HG03354 (cell line): ENCODE data around the gene NPAS3.

Source experiments
- ATAC-seq: cut with Tn5 transposase; IDR thresholded peaks from one replicate; pipeline ENCODE4 v1.9.1; 2021; ENCODE audit warnings: mild to moderate bottlenecking; ENCODE audit not compliant: unreplicated experiment, poor library complexity, severe bottlenecking

The NPAS3 gene

DNA sequence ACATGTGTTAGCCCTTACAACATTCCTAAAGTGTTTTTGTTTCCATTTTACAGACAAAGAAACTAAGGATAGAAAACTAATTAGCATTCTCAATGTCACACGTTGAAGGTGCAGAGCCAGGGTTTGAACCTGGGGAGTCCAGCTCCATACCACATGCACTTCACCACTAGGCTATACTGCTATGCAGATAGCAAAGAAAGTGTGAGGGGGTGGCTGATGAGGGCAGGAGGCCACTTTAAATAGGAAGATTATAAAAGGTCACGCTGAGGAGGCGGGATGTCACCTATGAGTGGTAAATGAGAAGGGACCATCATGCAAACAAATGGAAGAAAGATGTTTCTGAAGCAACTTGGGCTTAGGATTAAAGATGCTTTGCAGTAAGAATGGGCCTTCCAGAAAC is 798.3 kb downstream of the NPAS3 start:
- no peak for ATAC-seq

DNA sequence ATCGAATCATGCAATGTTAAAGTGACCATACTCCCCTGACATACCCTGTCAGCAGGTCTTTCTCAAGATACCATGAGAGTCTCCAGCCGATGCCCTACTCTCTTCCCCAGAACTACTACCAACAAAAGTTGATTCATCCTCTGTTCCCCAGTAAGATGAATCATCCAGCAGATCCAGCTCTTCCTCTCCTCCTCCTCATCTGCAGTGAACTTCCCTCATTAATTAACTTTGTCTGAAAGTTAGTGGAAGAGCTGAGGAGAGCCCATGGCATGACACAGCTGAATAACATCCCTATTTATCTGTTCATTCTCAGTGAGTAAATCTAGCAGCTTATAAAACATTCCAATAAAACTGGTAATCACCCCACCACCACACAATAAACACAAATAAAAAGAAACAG is 798.8 kb downstream of the NPAS3 start:
- no peak for ATAC-seq

DNA sequence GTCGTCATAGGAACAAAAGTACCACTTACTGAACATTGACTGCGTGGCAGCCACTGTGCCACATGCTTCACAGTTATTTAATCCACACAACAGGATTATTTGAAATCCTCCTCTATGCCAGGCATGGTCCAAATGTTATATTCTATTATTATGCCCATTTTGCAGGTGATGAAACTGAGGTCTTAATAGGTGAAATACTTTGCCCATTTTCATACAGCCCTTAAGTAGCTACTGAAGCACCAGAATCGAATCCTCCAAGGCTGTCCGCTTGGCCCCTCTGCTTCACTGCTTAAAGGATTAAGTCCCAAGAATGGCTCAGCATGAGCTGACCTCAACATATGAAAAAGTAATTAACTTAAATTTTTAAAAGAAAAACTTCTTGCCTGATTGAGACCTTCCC is 799.4 kb downstream of the NPAS3 start:
- no peak for ATAC-seq

DNA sequence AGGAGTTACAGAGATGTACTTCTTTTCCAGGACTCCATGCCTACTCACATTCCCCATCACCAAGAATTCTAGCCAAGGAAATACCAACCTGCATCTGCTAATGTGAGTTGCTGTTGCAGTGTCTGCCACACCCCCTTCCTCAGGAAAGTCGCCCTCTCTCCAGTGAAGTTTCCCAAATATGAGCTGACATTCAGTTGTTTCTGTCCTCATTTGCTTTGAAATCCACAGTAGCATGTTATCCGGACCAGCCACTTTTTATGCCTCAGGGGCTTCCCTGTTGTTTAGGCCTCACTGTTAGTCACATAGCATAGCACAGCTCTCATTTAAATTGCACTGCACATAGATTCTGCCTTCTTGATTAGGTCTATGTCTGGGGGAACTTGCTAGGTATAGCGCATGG is 799.8 kb downstream of the NPAS3 start:
- ATAC-seq, result no peak

DNA sequence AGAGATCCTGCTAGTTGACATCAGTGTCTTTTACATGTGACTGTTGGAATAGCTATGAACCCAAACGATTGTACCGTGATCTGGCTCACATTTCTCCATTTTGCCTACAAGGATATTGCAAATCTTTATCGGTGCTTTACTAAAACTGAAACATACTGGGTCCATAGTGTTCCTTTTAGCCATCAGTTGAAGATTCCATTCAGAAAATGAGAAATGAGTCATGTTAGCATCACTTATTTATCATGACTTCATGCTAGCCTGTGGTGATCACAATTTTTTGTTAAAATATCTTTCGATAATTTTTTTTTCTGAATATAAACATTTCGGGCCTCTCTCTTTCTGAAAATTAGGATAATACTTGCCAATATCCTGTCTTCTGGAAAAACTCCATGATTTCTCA is 801.9 kb downstream of the NPAS3 start:
- no peak for ATAC-seq

DNA sequence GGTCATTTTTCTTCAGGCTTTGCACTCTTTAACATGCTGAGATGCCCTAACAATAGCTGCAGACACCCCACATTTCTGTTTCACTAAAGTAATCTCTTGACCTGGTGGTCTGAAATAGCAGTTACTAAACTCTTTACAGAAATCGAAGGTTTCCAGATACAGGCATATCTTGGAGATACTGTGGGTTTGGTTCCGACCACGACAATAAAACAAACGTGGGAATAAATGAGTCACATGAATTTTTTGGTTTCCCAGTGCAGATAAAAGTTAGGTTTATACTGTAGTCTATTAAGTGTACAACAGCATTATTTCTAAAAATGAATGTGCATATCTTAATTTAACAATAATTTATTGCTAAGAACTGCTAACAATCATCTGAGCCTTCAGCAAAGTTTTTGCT is 803.5 kb downstream of the NPAS3 start:
- ATAC-seq, result no peak

DNA sequence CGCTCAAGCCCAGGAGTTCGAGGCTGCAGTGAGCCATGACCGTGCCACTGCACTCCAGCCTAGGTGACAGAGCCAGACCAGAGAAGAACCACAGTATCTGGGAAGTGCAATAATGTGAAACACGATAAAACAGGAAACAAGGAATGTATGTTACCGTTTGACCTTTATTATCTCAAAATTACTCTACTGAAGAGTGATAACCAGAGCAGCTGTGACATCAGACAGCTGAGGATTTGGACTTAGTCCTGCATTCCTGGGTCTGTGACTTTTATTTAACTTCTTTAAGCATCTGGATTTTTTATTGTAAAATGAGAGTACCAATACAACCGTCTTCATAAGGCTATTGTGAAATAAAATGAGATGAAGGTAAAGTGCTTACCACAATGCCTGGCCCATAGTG is 806.5 kb downstream of the NPAS3 start:
- ATAC-seq, result no peak

DNA sequence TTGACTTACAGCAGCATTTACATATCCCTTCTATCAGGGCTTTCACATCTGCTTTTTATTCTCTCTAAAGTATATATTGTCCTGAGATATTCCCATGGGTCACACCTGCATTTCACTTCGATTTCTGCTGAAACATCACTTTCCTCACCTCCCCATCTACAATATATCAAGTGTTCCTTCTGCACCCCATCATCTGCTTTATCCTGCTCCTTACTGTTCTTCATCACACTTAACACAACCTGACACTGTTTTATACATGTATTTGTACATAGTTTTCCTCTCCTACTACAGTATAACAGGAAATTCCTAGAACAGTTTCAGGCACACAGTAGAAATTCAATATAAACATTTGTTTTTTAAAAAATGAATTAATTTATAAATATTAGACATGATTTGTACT is 809.1 kb downstream of the NPAS3 start:
- no peak for ATAC-seq

DNA sequence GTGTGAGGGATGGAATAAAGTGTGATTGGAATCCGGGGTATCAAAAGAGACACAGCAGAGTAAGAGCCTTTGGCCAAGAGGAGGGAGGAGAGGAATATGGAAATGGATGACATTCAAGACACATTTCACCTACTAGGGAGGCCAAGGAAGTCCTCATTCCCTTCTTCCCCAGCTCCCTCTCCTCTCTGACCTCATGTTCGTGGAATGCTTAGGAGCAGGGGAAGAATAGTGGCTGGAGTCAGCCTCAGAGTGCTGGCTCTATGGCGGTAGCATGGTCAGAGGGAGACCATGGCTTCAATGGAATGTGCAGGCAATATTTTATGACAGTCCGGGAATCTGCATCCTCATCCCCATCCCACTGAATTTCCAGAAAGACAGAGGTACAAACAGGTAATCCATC is 815.6 kb downstream of the NPAS3 start:
- no peak for ATAC-seq

DNA sequence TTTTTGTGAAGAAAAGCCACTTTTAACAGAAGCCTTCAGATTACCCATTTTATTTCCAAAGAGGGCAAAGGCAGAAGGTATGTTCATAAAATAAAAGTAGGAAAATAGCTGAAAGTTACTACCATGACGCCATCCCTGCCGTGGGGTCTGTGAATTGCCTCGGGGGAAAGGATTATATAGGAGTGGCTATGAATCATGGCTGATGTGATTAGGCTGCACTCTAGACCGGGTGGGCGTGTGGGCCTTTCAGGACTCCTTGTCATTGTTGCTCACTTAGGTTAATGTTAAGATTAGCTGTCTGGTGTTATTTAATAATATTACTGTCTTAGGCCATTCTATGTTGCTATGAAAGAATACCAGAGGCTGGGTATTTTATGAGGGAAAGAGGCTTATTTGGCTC is 816.7 kb downstream of the NPAS3 start:
- no peak for ATAC-seq

DNA sequence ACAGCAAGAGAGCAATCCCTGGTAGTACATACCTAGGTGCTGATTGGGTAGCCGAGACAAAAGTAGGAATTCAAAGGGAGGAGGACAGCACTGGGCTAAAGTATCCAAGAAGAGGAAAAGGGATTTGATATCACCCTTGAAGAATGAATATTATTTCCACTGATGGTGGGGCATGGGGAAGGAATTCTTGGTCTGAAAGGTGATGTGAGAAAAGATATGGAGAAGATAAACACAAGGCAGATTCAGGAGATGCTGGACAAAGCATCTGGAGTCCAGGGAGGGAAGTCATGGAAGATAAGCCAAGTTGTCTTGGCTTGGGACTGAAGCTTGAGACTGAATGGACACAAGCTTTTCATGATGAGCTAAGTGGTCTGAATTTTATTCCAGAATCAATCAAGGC is 818.2 kb downstream of the NPAS3 start:
- ATAC-seq, result no peak

DNA sequence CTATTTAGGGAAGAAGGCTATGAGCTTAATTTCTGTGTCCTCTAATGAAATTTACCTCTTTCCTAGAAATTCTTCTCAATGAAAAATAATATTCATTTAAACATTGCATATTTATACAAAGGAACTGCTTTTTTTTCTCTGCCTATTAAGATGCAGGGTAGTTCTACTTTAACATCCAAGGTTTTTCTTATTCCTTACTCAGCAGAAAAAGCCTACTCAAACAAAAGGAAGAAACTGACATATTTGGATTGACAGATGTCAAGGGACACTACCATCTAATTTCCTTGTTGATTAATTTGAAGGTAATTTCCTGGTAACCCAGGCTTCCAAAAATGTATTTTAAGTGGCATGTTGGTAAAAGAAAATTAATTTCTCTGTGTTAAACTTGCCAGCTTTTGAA is 819.9 kb downstream of the NPAS3 start:
- no peak for ATAC-seq

DNA sequence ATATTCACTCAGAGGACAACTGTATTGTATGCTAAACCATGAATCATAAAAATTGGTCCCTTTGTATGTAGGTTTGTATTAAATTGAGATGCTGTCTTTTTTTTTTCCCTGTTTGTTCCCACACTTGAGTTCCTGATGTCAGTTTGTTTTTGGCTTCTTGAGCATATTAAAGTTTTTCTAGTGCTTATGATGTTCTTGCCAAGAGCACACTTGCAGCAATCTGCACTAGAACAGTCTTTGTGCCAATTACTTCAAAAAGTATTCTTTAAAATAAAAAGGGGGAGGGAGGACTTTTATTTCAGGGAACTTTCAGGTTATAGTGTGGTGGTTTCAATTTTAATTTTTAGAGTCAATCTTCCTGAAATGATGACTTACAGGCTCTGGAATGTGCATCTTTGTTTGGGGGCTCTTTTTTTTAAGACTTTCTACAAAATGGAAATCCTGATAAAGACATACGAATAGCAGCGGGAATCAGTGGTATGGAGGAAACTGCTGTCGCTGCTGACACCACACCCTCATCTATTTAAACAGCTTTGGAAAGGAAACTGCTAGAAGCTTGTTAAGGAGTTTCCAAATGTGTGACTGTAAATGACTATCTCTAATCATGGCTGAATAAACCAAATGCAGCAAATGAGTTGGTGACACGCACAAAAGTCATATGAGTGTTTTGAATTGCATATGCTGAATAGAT is 823.6 kb downstream of the NPAS3 start:
- no peak for ATAC-seq

DNA sequence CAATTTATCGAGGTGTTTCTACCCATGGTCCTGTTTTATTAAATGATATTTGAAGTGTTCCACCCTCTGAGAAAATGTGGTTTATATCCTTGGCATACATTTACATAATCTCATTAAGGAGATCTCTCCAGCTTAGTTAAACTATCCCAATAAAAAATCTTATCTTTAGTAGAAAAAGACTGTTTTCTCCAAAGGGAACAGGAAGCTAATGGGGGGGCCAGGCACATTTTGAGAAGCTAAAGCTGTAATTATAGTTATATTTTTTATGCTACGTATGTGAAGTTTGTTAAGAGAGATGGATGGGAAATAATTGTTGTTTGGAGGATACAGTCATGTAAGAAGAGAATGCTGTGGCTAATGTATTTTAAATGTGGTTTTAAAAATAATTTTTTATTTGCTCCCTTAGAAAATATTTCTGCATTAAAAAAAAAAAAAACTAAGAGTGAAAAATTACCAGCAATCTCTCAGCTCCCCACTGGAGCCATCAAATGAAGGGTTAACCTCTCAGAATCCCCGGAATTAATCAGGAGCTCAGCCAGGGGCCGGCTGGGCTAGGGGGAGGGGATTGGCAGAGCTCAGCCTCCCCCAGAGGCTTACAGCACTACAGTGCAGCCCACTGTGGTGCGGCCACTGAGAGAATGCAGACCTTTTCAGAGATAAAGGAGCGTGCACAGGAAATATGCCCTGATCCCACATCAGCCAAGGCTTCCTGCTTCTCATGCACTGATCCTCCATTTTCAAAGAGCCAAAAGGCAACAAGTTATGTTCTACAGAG is 826.4 kb downstream of the NPAS3 start:
- no peak for ATAC-seq

DNA sequence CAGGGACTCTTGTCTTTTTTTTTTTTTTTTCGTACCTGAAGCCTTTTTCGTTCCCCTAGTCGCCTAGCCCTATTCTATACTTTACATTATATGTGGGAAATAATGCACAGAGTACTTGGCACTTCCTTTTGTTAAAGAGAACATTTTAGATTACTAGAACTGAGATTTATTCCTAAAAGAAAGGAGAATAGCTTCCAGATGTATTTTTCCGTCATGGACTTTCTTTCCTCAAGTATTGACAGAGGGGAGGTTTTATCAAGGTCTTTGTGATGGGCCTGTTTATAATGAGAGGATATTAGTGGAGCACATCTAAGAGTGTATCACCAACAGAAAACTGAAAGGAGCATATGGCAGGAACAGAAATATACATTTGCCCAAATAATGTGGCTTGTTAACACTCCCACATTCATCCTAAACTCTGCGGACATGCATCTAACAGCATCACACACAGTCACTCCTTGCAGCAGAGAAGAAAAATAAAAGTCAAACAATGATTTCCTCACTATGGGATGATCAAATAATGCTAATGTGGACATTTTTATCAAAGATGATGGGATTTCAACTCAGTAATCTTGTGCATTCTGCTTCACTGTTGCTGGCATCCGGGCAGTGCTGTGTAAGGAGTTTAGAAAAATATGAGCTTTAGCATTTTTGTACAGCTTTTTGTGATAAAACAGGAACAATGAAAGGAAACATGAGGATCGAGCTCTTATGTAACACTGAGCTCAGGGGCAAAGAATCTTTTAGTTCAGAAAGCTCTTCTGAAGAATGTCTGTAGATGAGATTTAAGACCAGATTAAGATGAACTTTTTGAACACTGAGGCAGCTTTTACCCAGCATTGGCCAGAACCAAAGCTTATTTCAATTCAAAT is 829.1 kb downstream of the NPAS3 start:
- no peak for ATAC-seq

DNA sequence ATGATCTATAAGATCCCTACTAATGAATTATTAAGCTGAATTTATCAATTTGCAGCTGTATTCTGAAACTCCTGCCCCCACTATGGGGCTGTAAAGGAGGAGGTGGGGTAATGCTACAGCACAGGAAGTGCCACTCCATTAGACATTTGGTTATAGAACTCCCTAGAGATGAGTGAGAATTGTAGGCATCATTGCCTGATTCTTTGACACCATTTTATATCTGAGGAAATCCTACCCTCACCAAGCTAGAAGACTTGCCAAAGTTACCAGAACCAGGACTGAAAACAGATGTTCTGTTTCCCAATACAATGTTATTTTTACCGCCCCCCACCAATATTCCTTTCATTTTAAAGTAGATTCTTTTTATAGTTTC is 829.8 kb downstream of the NPAS3 start:
- no peak for ATAC-seq

DNA sequence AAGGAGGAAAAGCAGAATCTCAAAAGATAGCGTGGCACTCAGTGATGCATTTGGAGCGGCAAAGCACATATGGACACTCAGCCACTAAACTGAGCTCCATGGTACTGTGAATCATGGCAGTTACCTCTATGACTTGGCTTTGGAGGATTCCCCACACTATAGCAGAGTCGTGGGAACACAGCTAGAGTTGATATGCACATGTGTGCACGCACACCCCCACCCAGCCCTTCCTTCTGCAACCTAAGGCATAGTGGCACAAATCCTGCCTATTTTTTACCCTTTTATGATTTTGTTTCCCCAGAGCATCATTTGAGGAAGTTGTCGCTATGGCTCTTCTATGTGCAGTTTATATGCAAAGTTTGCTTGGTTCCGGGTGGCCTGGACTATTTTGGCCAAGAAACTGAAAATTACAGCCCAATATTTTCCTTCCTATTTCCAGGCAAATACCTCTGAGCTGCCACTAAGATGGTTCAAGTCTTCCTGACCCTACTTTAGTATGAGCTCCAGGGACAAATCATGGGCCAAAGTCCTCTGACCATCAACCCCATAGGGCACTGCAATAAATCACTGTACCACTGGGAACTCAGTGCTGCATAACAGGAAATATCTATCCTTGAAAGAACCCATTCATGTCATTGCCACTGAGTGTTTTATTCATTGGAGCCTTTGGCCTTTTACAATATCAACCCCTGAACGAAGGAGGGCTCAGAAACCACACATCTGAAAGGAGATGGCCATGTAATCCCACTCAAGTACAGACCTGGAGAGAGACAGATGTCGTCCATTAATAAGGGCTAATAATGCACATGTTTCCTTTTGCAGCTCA is 834.7 kb downstream of the NPAS3 start:
- ATAC-seq, result no peak

DNA sequence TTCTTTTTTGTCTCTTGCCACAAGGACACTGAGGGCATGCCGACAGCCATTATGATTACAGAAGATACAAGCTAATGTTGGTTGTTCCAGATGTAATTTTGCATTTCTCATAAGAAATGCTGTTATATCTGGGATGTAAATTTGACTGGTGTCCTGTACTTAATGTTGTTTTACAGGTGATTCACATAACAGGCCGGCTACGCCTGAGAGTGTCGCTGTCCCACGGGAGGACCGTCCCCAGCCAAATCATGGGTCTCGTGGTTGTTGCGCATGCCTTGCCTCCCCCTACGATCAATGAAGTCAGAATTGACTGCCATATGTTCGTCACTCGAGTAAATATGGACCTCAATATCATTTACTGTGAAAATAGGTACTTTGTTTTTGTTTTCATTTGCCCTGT is 835.5 kb downstream of the NPAS3 start:
- ATAC-seq, result no peak

DNA sequence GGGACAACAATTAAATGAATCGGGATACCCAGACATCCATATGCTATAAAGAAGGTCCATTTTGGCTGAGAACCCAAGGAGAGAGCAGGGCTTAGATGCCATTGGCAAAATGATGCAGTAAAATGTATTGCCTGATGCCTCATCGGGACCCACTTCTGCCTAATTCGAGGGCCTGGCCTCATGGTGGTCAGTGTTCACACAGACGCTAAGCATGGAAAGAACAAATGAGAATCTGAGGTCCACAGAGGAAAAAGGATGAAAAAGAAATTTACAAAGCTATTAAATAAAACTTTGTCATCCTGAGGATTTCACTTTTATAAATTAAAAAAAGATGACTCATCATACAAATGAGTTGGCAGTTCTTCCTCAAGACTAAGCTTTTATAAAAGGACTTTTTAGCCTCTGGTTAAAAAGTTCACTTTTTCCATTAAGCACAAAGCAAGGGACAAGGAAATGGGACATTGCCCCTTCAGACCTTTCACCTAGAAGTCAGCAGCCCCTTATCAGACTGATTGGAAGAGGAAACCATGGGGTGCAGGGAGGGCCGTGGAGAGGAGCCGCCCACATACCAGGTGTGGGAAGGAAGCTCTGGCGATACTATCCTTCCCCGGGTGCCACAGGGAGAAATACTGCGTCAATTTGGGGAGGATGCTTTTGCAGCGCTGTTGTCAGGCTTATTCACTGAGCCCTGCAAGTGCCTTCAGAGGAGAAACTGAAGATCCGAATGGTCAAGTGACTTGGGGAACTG is 836.2 kb downstream of the NPAS3 start:
- no peak for ATAC-seq
